Epithelial cell of proximal tubule (primary cell): ENCODE data around the gene RXRG. TPM values are rescaled to one million over a fixed set of nuclear protein-coding genes. Genes with fewer than 3 reads are reported as not detected.

Experiments used
- DNase-seq: peaks from one replicate; pipeline ENCODE4 v3.0.0-alpha.2; 2011; ENCODE audit warnings: low read depth
- H3K4me3 ChIP-seq: 2 replicates; pipeline ENCODE4 v1.5.1; 2011; ENCODE audit warnings: low read depth, mild to moderate bottlenecking, low read length
- CTCF ChIP-seq: conservative IDR thresholded peaks from 2 replicates; pipeline ENCODE4 v1.5.1; 2012; ENCODE audit warnings: low read depth, mild to moderate bottlenecking, low read length
- total RNA-seq: library from RNA; depleted of rRNA; stranded (reverse); fragments of >200 nt; gene quantifications from 2 replicates; pipeline ENCODE4 v1.2.3, GENCODE V29; 2015

The RXRG gene
- total RNA-seq, 1 donor from 2014 or later: not detected

GRCh38 chr1:165416876-165417275 is 28.1 kb downstream of the RXRG start:
- DNase-seq: no peak
- TF ChIP-seq CTCF: no peak
- no peak overlapping the region for H3K4me3 ChIP-seq

GRCh38 chr1:165415068-165415467 is 29.9 kb downstream of the RXRG start:
- no peak for TF ChIP-seq CTCF
- H3K4me3 ChIP-seq: no peak overlapping the region
- DNase-seq: no peak

GRCh38 chr1:165414620-165415019 is 30.3 kb downstream of the RXRG start:
- no peak for TF ChIP-seq CTCF
- no peak overlapping the region for H3K4me3 ChIP-seq
- DNase-seq: no peak

GRCh38 chr1:165411396-165411795 is 33.5 kb downstream of the RXRG start:
- DNase-seq: no peak
- no peak overlapping the region for H3K4me3 ChIP-seq
- no peak for TF ChIP-seq CTCF

- no peak for TF ChIP-seq CTCF
- no peak for DNase-seq
Measured at GRCh38 chr1:165409657-165410358, 35.1 kb downstream of the RXRG start.

GRCh38 chr1:165408518-165408917 is 36.4 kb downstream of the RXRG start:
- peak; percentile 64 for TF ChIP-seq CTCF
- DNase-seq: peak; percentile 19
- no peak overlapping the region for H3K4me3 ChIP-seq

More at GRCh38 chr1:165409657-165410358, 35.1 kb downstream of the RXRG start:
- no peak overlapping the region for H3K4me3 ChIP-seq

- DNase-seq: no peak
- no peak for TF ChIP-seq CTCF
- H3K4me3 ChIP-seq: no peak overlapping the region
Measured at GRCh38 chr1:165407398-165407797, 37.5 kb downstream of the RXRG start.
